ENCODE data around the gene DDX42. TPM values are rescaled to one million over a fixed set of nuclear protein-coding genes. Genes with fewer than 3 reads are reported as not detected.
A peak's percentile ranks its signal among the peaks of the same experiment; 100 is the strongest.

Gene DDX42
- total RNA-seq, 2 donors from 2014 or later, result 154 to 171 TPM

DNA sequence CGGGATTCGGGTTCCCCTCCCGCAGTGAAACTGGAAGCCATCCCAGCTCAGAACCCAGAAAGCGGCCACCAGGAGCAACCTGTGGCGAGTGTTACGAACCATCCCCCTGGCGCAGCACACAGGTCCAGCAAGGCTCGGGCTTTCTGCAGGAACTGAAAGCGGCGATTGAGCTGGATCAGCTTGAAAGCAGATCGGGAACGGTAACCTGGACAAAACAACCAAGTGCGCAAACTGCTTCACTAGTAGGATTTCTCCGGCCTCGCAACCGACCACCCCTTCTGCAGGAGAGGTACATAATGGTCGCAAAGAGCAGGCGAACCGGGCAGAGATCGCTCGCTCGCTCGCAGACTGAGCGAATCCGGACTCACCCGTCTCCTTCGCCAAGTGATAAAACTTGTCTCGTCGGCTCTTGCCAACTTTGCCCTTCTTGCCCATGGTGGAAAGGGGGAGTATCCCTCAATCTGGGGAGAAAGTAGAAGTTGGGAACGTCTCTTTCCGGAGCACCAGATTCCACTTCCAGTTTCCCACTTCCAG is 52.6 kb downstream of the DDX42 start:
- peaks cover 72% of the 10 kb centered on the region for H3K36me3 ChIP-seq (ENCODE audit: control insufficient read depth, insufficient read depth, low read length)
- Mint-ChIP-seq H3K27me3 (ENCODE audit: insufficient read depth) (no peaks in the 10 kb centered on the region), H3K36me3 (ENCODE audit: low read depth) (peaks cover 74% of the 10 kb centered on the region), H3K4me1 (peaks cover 17% of the 10 kb centered on the region), H3K9me3 (no peaks in the 10 kb centered on the region), H3K27ac (peak overlapping the region; percentile 100), H3K4me3 (peak overlapping the region; percentile 99)
- peak overlapping the region; percentile 2 for H3K27ac ChIP-seq (ENCODE audit: low read depth, low read length)
- WGBS, 2 experiments (ENCODE audit: insufficient coverage in 1 of 2, insufficient read length in 1 of 2), result 2 to 4% methylated on average over 29 to 30 of the region's 31 CpGs
- peak overlapping the region; percentile 90 for H3K4me3 ChIP-seq (ENCODE audit: low read length)
- no peaks in the 10 kb centered on the region for H3K4me1 ChIP-seq (ENCODE audit: control insufficient read depth, insufficient read depth, low read length)
- H3K9ac ChIP-seq (ENCODE audit: extremely low read depth, low read length, poor library complexity, severe bottlenecking), result peak overlapping the region; percentile 92
- peak; percentile 74 for DNase-seq
- TF ChIP-seq, protein P1, sequence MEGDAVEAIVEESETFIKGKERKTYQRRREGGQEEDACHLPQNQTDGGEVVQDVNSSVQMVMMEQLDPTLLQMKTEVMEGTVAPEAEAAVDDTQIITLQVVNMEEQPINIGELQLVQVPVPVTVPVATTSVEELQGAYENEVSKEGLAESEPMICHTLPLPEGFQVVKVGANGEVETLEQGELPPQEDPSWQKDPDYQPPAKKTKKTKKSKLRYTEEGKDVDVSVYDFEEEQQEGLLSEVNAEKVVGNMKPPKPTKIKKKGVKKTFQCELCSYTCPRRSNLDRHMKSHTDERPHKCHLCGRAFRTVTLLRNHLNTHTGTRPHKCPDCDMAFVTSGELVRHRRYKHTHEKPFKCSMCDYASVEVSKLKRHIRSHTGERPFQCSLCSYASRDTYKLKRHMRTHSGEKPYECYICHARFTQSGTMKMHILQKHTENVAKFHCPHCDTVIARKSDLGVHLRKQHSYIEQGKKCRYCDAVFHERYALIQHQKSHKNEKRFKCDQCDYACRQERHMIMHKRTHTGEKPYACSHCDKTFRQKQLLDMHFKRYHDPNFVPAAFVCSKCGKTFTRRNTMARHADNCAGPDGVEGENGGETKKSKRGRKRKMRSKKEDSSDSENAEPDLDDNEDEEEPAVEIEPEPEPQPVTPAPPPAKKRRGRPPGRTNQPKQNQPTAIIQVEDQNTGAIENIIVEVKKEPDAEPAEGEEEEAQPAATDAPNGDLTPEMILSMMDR (conservative IDR thresholded peaks at IDR 0.05), result peak; percentile 34
- no peaks in the 10 kb centered on the region for H3K9me3 ChIP-seq (ENCODE audit: control insufficient read depth, low read length)
- H3K27me3 ChIP-seq (ENCODE audit: control insufficient read depth, insufficient read depth, low read length, poor library complexity, severe bottlenecking), result no peaks in the 10 kb centered on the region

- WGBS, 2 experiments (ENCODE audit: insufficient coverage in 1 of 2, insufficient read length in 1 of 2), result 0% methylated on average over 29 to 58 of the region's 58 CpGs
- TF ChIP-seq, protein P1 (conservative IDR thresholded peaks at IDR 0.05), result peak; percentile 70
- Mint-ChIP-seq H3K36me3 (ENCODE audit: low read depth) (peaks cover 74% of the 10 kb centered on the region), H3K27me3 (ENCODE audit: insufficient read depth) (no peaks in the 10 kb centered on the region), H3K4me3 (peak within 1 kb of the TSS; percentile 99), H3K27ac (peak within 1 kb of the TSS; percentile 100), H3K4me1 (peaks cover 17% of the 10 kb centered on the region), H3K9me3 (no peaks in the 10 kb centered on the region)
- Histone ChIP-seq H3K9me3 (ENCODE audit: control insufficient read depth, low read length) (no peaks in the 10 kb centered on the region), H3K4me1 (ENCODE audit: control insufficient read depth, insufficient read depth, low read length) (no peaks in the 10 kb centered on the region), H3K36me3 (ENCODE audit: control insufficient read depth, insufficient read depth, low read length) (peaks cover 72% of the 10 kb centered on the region), H3K9ac (ENCODE audit: extremely low read depth, low read length, poor library complexity, severe bottlenecking) (peak within 1 kb of the TSS; percentile 92), H3K27me3 (ENCODE audit: control insufficient read depth, insufficient read depth, low read length, poor library complexity, severe bottlenecking) (no peaks in the 10 kb centered on the region), H3K4me3 (ENCODE audit: low read length) (peak within 1 kb of the TSS; percentile 90), H3K27ac (ENCODE audit: low read depth, low read length) (peak within 1 kb of the TSS; percentile 96)
- peak; percentile 99 for DNase-seq
These were observed 53.2 kb downstream of the DDX42 start, which contains the start of the genes FTSJ3 and PSMC5 for GRCh38 chr17:63827002-63827800. FTSJ3 (minus strand) TSS chr17:63827663; CDS start chr17:63826902, 761 bp downstream. PSMC5 (plus strand) TSS chr17:63827431; CDS start chr17:63827491, 60 bp downstream.

DNA sequence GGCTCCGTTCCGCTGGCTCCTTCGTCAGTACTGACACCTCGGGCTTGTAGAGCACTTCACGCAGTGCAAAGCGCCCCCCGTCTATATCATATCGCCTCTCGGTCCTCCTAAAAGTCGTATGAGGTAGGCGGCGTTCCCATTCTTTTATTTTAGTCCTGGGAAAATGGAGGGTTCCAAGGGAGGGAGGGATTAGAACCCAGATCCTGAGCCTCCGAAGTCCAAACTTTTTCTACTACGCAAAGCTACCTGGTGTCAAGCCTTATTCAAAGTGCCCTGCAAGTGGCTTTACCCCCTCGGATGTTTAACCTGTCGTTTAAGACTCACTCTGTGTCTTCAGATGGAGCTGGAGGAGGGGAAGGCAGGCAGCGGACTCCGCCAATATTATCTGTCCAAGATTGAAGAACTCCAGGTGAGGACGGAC is 53.8 kb downstream of the DDX42 start:
- H3K36me3 Mint-ChIP-seq (ENCODE audit: low read depth), result peaks cover 72% of the 10 kb centered on the region
- no peak for DNase-seq
- peak overlapping the region; percentile 92 for H3K9ac ChIP-seq (ENCODE audit: extremely low read depth, low read length, poor library complexity, severe bottlenecking)
- H3K4me1 Mint-ChIP-seq, result peaks cover 17% of the 10 kb centered on the region
- no peaks in the 10 kb centered on the region for H3K4me1 ChIP-seq (ENCODE audit: control insufficient read depth, insufficient read depth, low read length)
- TF ChIP-seq, protein P1 (conservative IDR thresholded peaks at IDR 0.05), result peak; percentile 2
- no peaks in the 10 kb centered on the region for H3K9me3 ChIP-seq (ENCODE audit: control insufficient read depth, low read length)
- 1 to 2% methylated on average over 16 to 19 of the region's 19 CpGs for WGBS, 2 experiments (ENCODE audit: insufficient coverage in 1 of 2, insufficient read length in 1 of 2)
- no peaks in the 10 kb centered on the region for H3K27me3 Mint-ChIP-seq (ENCODE audit: insufficient read depth)
- H3K9me3 Mint-ChIP-seq, result no peaks in the 10 kb centered on the region
- peak overlapping the region; percentile 99 for H3K4me3 Mint-ChIP-seq
- peak overlapping the region; percentile 90 for H3K4me3 ChIP-seq (ENCODE audit: low read length)
- peak overlapping the region; percentile 96 for H3K27ac ChIP-seq (ENCODE audit: low read depth, low read length)
- no peaks in the 10 kb centered on the region for H3K27me3 ChIP-seq (ENCODE audit: control insufficient read depth, insufficient read depth, low read length, poor library complexity, severe bottlenecking)
- H3K27ac Mint-ChIP-seq, result peak overlapping the region; percentile 100
- peaks cover 72% of the 10 kb centered on the region for H3K36me3 ChIP-seq (ENCODE audit: control insufficient read depth, insufficient read depth, low read length)

Measured in endodermal cell (in vitro differentiated cells).